ENCODE results near the gene RPS8.

The RPS8 gene

GRCh38 chr1:44778705-44779576 lies 3.6 kb downstream of the RPS8 start:
- ChIA-PET POLR2A (interaction anchor here (1.0 to 4.2 kb wide), 3 partner anchors 21 to 40 kb away, joined by 3 to 36 read pairs (median 3); partner anchors contain the start of genes BTBD19 and PLK3), CTCF (interaction anchor here (2.0 to 3.7 kb wide), 2 partner anchors 47 to 48 kb away, joined by 10 to 14 read pairs; partner anchors contain the start of gene RNU5D-1)
- H3K4me3 ChIP-seq (ENCODE audit: low read depth, low read length): no peak overlapping the region
- no peak for DNase-seq (ENCODE audit: low read depth, low spot score)
- TF ChIP-seq CTCF (IDR thresholded peaks at IDR 0.05; ENCODE audit: insufficient read depth, low read length, missing control alignments): no peak

- POLR2A ChIA-PET: interaction anchor here (0.9 to 1.4 kb wide), 5 partner anchors 10 to 37 kb away, joined by 3 to 5 read pairs (median 3); partner anchors contain the start of genes BTBD19 and PLK3
- TF ChIP-seq CTCF (IDR thresholded peaks at IDR 0.05; ENCODE audit: insufficient read depth, low read length, missing control alignments): no peak
- CTCF ChIA-PET: interaction anchor here (0.7 to 3.7 kb wide), 5 partner anchors 10 to 49 kb away, joined by 3 to 14 read pairs (median 11); partner anchors contain the start of genes PLK3 and RNU5D-1
- DNase-seq (ENCODE audit: low read depth, low spot score): no peak
- H3K4me3 ChIP-seq (ENCODE audit: low read depth, low read length): no peak overlapping the region
Observed at GRCh38 chr1:44780583-44781121, 5.3 kb downstream of the RPS8 start.

GRCh38 chr1:44783697-44784093 lies 8.4 kb downstream of the RPS8 start:
- ChIA-PET CTCF (interaction anchor here (1.0 to 6.4 kb wide), 4 partner anchors 10 to 55 kb away, joined by 3 to 40 read pairs (median 14); partner anchors contain the start of genes PLK3 and RNU5D-1), POLR2A (interaction anchor here (1.2 to 2.4 kb wide), 3 partner anchors 8 to 35 kb away, joined by 6 to 8 read pairs (median 7); partner anchors contain the start of genes PLK3 and RPS8)
- no peak for TF ChIP-seq CTCF (IDR thresholded peaks at IDR 0.05; ENCODE audit: insufficient read depth, low read length, missing control alignments)
- DNase-seq (ENCODE audit: low read depth, low spot score): no peak
- H3K4me3 ChIP-seq (ENCODE audit: low read depth, low read length): peak overlapping the region; percentile 36

GRCh38 chr1:44784094-44785028 lies 9.0 kb downstream of the RPS8 start:
- ChIA-PET POLR2A (interaction anchor here (1.2 to 2.4 kb wide), 3 partner anchors 9 to 35 kb away, joined by 5 to 7 read pairs (median 6); partner anchors contain the start of gene RPS8), CTCF (interaction anchor here (0.9 to 6.4 kb wide), 9 partner anchors 9 to 230 kb away, joined by 3 to 40 read pairs (median 7); partner anchors contain the start of genes BTBD19, PLK3, RNU5D-1 and RPS8)
- no peak for DNase-seq (ENCODE audit: low read depth, low spot score)
- H3K4me3 ChIP-seq (ENCODE audit: low read depth, low read length): peak overlapping the region; percentile 36
- peak; percentile 2 for TF ChIP-seq CTCF (IDR thresholded peaks at IDR 0.05; ENCODE audit: insufficient read depth, low read length, missing control alignments)

GRCh38 chr1:44785029-44785380 lies 9.7 kb downstream of the RPS8 start:
- ChIA-PET POLR2A (interaction anchor here (1.5 to 2.4 kb wide), 2 partner anchors 9 to 34 kb away, joined by 5 to 7 read pairs; partner anchors contain the start of gene RPS8), CTCF (interaction anchor here (0.9 to 6.4 kb wide), 10 partner anchors 9 to 229 kb away, joined by 3 to 40 read pairs (median 8); partner anchors contain the start of genes BTBD19, PLK3 and RPS8)
- no peak overlapping the region for H3K4me3 ChIP-seq (ENCODE audit: low read depth, low read length)
- no peak for TF ChIP-seq CTCF (IDR thresholded peaks at IDR 0.05; ENCODE audit: insufficient read depth, low read length, missing control alignments)
- DNase-seq (ENCODE audit: low read depth, low spot score): no peak

Data from AG04449 (cell line).